Glomerular visceral epithelial cell (primary cell): Measurements from ENCODE around the gene C16orf46.
"Not testable (repeated sequence)": the region's sequence is repeated elsewhere in the genome, so short reads cannot be mapped to it uniquely, and the experiment has no call there.

Experiments
- DNase-seq: peaks from one replicate; pipeline ENCODE4 v3.0.0-alpha.2; 2016; ENCODE audit errors: extremely low spot score

The C16orf46 gene, protein sequence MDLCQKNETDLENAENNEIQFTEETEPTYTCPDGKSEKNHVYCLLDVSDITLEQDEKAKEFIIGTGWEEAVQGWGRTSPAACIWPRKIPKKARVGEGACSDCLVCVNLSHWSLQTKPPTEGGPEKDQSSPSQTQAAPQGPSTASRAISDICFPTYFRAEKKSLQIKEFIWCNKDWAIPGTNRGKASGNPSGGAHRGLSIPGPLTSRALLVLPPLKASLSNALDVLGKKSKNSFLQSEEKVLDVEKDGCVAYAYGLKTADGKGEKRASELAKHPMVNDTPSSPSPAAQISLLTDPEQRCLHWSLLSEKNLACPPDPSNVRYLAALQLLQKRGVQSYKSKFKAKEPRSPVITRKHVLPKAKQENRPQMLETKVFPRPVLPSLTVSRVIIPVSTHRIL

DNA sequence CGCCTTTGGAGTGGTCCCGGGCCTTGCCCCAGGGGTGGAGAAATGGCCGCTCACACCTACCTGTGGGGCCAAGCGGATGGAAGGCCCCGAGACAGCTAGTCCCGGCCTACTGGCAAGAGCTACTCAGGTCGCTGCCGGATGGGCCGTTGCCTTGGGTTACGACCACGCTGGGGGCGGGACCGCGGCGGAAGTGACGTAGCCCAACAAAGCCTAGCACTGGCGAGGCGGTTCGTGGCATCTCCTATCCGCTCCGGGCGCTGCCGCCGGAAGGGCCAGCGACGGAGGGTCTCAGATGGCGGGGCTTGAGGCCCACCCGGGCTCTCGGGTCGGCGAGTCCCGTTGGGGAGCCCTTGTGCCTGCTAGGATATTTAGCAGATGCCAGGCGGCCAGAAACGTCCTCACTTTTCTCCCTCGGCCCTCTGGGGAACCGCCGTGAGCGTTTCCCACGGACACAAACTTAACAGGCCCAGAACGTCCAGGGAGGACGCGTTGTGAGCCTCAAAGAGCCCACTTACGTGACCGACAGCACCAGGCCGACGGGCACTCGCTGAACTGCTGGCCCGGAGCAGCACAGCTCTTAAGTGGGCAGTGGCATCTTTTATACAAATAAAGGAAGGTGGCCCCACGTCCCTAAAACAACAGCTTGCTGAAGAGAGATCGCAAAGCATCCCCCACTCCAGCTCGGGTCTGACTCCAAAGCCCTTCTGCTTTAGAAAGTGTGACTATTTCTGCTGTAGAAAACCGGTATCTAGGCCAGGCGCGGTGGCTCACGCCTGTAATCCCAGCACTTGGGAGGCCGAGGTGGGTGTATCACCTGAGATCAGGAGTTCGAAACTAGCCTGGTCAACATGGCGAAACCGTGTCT lies at the start of gene C16orf46:
C16orf46 (minus strand) TSS at position 163 of the 865 bp plus-strand sequence. CDS start 13,283 bp downstream, outside the sequence.
- peak; percentile 92 for DNase-seq

DNA sequence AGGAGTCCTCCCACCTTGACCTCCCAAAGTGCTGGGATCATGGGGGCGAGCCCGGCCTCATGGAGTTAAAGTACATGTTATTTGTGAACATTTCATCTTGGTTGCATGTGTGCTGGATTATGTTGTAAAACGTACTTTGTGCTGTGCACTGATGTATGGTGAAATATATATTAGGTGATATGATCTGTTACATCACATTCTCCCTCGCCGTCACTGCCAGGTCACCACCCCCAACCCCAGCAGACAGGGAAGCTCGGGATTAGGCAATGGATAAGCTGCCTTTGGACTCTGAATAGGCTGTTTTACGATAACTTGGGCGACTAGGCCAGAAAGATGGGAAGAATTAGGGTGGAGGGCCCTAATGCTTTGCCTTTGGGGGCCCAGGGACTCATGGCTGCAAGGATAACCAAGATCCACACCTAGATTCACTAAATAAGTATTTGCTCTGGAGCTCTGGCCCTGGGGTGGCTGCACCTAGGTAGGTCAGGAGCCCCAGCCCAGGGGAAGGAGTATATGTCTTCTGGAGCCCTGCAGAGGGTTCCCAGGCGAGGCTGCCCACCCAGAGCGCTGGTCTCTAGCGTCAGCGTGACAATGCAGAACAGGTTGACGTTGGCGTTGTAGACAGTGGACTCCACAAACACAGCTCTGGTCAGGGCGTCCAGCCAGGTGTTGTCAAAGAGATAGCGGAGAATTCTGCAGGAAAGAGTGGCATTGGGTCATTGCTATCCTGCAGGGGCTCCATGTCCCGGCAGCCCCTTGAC lies 46.2 kb upstream of the C16orf46 start:
- DNase-seq = no peak

DNA sequence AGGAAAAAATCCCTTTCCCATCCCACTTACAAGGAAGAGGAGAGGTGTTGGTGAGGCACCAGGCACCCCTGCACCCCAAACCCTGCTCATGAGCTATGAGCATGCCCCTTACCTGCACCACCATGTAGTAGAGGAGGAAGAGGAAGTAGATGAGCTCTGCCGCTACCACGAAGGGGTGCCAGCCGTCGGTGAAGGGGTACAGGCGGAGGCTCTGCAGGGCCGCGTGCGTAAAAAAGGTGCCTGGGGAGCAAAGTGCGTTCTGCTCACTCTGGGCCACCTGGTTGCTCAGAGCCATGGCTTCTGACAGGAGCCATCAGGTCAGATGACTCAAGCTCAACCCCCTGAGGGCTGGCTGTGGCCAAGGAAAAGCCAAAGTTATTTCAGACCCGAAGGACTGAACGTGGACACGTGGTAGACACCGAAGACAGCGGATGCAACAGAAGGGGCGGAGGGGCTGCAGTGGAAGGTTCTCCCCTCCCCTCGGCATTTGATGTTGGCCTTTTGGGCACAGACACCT lies 44.5 kb upstream of the C16orf46 start:
- DNase-seq = no peak

DNA sequence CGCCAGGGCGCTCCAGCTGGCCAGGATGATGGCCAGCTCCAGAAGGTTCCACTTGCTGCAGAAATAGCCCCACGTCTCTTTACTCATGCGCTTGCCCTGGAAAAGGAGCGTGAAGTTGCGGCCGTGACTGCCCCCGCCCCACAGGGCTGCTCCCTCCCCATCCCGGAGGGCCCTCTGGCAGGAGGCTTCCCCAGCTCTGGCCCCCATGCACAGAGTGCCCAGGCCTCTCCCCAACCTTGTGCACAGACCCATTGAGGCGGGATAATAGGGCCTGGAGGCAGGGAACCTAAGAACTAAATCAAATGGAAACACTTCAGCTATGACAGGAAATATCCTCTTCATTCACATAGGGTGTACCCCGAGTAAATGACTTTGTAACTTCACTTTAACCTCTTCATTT lies 40.4 kb upstream of the C16orf46 start:
- DNase-seq = no peak

DNA sequence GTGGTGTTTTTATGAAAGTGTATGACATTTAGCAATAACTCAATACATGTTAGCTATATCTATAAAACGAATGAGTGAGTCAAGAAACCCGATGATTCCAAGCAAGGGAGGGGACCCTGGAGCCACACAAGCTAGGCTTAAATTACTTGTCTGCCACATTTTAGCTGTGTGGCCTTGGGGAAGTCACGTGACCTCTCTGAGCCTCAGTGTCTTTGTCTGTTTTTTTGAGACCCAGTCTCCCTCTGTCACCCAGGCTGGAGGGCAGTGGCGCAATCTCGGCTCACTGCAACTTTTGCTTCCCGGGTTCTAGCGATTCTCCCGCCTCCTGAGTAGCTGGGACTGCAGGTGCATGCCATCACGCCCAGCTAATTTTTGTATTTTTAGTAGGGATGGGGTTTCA lies 39.2 kb upstream of the C16orf46 start:
- no peak for DNase-seq

DNA sequence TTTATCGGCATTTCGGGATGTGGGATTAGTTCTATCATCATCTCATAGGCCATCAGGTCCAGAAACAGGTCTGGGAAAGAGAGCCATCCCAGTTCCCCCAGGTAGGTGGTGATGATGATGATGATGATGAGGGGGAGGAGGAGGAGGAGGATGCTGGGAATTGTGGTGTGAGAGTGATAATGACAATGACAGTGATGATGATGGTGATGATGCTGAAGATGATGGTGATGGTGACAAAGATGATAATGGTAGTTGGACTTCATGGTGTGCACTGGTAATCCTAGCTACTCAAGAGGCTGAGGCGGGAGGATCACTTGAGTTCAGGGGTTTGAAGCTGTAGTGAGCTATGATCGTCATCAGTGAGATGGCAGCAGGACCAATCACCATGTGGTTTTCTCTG lies 35.4 kb upstream of the C16orf46 start:
- DNase-seq = no peak

DNA sequence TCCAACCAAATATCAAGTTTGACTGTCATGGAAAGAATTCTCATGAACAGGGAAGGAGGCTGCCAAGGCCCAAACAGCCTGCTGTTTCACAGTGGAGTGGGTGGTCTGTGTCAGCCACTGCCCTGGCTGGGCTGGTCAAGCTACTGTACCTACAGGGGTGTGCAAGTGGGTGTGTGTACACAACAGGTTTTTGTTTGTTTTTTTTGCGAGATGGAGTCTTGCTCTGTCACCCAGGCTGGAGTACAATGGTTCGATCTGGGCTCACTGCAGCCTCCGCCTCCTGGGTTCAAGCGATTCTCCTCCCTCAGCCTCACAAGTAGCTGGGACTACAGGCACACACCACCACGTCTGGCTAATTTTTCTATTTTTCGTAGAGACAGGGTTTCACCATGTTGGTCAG lies 32.2 kb upstream of the C16orf46 start:
- not testable (repeated sequence) for DNase-seq

DNA sequence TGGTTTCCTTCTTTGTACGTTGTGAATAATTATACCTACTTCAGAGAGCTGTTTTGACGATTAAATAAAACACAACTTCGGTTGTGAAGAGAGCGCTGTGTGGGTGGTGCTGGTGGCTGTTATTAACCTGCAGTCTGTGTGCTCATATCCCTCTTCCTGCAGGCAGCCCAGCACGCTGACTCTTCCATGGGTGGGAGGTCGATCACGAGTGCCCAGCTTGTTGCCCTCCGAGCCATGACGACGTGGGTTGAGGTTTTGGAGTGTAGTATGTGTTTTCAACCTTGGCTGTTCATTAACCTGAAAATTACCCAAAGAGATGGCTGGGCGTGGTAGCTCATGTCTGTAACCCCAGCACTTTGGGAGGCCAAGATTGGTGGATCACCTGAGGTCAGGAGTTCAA lies 30.5 kb upstream of the C16orf46 start:
- DNase-seq = peak; percentile 82

DNA sequence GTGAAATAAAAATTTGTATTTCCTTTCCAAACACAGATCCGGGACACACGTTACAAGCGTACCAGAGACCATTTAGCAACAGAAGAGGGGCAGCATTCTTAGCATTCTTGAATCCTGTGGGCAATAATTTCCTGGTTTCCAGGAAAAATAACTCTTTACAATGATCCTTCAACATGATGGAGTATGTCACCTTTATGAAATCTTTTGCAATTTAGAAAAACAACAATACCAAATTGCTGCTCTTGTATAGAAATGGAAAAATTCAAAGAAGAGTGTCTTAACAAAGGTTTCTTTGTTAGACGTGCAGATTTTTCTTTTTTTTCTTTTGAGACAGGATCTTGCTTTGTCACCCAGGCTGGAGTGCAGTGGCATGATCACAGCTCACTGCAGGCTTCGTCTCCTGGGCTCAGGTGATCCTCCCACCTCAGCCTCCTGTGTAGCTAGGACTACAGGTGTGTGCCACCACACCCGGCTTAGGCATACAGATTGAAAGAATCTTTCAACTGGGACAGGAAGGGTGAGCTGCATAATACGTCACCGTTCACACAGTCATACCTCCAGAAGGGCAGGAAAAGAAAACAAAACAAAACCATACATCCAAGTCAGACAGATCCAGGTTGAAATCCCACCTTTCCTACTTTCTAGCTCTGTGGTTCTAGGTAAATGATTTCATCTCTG lies 29.9 kb upstream of the C16orf46 start:
- DNase-seq = peak; percentile 8

DNA sequence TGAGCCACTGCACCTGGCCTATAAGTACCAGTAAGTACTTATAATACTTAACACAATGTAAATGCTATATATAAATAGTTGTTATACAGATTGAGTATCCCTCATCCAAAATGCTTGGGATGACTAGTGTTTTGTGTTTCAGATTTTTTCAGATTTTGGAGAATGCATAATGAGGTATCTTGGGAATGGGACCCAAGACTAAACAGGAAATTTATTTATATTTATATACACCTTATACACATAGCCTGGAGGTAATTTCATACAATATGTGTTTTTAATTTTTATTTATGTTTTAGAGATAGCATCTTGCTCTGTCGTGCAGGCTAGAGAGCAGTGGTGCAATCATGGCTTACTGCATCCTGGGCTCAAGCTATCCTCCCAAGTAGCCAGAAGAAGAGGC lies 28.9 kb upstream of the C16orf46 start:
- no peak for DNase-seq

DNA sequence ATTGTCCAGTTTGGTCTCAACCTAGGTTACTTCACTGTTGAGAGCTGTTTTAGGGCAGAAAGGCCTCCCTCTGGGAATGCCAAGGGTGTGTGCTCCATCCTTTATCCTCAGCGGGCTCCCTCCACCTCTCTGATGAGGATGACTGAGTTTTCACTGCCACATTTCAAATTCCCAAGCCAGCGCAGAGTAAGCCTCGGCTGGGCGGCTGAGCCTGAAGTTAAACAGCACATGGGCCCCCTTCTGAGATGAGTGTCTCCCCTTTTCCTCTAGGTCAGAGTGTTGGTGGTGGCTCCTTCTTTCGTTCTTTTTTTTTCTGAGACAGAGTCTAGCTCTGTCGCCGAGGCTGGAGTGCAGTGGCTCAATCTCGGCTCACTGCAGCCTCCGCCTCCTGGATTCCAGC lies 24.7 kb upstream of the C16orf46 start:
- DNase-seq = no peak

DNA sequence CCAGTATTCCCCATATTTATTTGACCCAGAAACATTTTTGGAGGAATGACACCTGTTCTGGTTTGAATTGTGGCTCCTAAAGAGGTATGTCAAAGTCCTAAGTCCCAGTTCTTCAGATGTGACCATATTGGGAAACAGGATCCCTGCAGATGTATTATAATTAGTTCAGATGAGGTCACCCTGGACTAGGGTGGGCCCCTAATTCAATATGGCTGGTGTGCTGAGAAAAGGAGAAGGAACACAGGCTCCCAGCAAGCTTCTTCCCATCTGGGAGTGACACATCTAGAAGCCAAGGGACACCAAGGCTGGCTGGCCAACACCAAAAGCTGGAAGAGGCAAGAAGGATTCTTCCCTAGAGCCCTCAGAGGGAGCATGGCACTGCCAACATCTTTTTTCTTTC lies 22.9 kb upstream of the C16orf46 start:
- no peak for DNase-seq

DNA sequence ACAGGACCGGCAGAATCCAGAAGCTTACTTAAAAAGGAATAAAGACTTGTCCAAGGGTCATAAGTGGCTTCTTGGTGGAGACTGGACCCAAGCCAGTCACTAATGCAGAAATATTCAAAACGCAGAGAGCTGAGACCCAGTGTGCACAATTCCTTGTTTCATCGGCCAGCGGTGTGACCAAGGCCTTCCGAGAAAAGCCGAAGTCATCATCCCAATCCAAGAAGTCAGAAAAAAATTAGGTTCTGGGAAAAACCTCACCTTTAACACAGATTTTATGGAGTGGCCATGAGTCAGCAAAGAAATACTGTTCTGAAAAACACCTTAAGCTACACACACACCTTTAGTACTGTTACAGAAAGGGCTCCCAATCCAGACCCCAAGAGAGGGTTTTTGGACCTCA lies 20.2 kb upstream of the C16orf46 start:
- DNase-seq = no peak

DNA sequence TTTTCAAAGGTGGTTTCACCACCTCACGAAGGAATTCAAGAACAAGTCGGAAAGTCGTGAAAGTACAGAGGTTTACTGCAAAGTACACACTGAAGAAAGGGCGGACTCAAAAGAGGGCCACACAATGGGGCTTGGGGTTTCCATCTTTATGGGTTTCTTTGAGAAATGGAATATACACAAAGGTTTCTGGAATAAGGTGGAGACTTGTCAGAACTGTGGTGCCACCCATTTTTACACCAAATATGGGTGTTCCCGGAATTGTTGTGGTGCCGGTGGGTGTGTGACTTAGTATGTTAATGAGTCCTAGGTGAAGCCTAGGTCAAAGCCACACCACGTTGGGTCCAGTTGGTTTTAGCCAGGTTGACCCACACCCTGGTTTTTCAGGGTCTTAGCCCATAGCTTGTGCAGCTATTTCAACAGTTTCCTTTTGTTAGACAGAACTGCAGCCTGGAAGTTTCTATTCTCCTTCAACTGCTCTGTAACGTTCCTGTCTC lies 19.7 kb upstream of the C16orf46 start:
- no peak for DNase-seq

DNA sequence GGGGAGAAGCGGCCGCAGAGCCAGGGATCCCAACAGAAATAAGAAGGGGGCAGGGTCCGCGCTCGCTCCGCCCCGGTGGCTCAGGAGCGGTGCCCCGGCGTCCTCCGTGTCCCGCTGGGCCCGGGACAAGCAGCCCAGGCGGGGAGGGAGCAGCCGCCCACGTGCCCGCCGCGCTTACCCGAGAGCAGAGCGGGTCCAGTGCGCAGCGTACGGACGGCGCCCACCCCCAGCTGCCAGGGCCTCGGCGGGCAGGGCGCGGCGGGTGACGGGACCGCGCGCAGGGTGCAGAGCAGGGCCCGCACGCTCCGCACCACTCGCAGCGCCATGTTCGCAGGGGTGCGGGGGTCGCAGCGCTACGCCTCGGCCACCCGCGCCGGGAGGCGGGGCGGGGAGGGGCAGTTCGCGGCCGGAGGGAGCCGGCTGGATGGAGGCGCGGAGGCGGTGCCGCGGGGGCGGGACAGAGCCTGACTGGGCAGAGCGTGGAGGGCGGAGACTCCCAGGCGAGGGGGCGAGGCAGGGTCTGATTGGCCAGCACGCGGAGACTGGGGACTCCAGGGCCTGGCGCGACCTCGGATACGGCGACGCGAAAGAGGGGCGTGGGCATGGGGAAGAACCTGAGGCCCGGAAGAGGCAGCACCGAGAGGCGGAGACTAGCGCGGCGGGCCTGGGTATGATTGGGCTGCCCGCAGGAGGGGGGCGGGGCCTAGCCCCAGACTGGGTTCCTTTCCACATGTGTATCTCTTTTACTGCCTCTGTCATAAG lies 19.1 kb upstream of the C16orf46 start, which contains the start of gene GCSH:
GCSH (minus strand) TSS at position 443 of the 762 bp plus-strand sequence; CDS start at position 326, 117 bp downstream.
- DNase-seq = peak; percentile 98

DNA sequence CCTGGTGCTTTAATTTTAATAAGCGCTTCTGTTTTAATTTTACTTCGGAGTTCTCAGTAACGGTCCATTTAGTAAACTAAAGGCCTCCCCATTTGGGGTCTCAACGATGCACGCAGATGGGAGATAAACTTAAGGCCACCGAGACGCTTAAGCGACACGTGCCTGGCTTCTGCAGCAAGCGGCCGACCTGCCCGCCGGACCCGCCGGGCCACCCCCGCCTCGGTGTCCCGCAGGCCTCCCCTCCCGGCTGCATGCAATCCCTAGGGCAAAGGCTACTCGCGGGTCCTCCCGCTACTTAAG lies 18.6 kb upstream of the C16orf46 start:
- no peak for DNase-seq

DNA sequence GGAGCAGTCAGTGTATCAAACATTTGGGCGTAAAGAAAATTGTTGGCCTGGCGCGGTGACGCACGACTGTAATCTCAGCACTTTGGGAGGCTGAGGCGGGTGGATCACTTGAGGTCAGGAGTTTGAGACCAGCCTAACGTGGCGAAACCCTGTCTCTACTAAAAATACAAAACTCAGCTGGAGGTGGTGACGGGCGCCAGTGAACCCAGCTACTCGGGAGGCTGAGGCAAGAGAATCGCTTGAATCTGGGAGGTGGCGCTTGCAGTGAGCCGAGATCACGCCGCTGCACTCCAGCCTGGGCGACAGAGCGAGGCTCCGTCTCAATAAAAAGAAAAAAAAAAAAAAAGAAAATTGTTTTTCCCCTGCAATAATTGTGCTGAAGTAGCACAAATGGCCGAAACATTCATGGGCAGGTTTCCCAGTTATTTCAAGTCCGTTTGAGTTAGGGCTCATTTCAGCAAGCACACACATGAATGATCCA lies 17.8 kb upstream of the C16orf46 start:
- DNase-seq = no peak

DNA sequence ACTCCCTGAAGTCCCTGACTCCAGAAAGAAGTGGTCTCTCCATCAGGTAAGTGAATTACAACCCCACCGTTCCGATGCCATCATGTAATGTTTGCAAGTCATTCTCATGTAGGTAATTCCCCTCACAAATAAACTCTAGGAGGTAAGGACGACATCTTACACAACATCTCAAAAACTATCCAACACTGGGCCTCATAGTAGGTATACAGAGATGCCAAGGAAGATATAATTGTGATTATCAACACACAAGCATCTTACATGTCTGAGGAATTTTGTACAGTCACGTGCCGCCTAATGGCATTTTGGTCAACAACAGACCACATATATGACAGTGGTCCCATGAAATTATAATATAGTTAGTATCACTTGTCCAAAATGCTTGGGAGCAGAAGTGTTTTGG lies 11.8 kb upstream of the C16orf46 start:
- no peak for DNase-seq

DNA sequence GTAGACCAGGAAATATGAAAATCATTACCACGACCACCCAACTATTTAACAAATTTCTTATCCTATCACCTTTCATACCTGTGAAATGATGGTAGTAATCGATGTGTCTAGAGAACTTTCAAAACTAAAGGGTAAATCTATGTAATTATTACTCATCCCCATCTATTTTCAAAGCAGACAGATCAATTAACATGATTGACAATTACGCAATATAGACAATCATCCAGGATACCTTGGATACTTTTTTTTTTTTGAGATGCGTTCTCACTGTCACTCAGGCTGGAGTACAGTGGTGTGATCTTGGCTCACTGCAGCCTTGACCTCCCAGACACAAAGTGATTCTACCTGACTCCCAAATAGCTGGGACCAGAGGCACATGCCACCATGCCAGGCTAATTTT lies 4.0 kb upstream of the C16orf46 start:
- no peak for DNase-seq

DNA sequence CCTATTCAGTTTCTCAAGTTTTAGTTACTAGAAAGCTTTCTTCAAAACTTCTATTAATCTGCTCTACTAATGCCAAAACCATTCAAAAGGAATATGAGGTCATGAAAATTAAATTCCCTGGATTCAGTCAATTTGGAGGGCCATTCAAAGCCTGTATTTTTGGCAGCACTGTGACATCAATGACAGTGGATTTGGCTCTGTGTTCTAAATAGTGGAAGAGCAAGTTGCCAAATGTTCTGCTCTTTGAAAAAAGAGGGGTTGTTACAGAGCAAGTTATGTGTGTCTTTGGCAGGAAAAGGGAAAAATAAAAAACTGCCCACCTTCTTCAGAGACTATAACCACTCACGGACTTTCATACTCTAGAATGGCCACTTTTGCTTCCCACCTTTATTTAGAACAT lies 3.2 kb upstream of the C16orf46 start:
- no peak for DNase-seq
